K562 (cell line): ENCODE results near the gene GLYAT. TPM values are rescaled to one million over a fixed set of nuclear protein-coding genes. Genes with fewer than 3 reads are reported as not detected.
A peak's percentile ranks its signal among the peaks of the same experiment; 100 is the strongest.

Experiments
- BRCA1 ChIP-seq, 2 experiments: fragments of 450-650 bp in 1 of 2; sonication (generic) in 1 of 2; formaldehyde crosslinking in 1 of 2; IDR thresholded peaks; 2 replicates each; pipeline versions ENCODE4 v1.5.0 to v1.6.1; 2017 to 2020; ENCODE audit warnings: mild to moderate bottlenecking in 1 of 2, missing genetic modification reagents in 1 of 2
- CXXC5 ChIP-seq: fragments of 250-450 bp; sonication (Bioruptor Pico); IDR thresholded peaks from 2 replicates; pipeline ENCODE4 v1.8.0; 2022; ENCODE audit warnings: inconsistent platforms, mild to moderate bottlenecking, moderate library complexity
- EGR1 ChIP-seq: fragments of 450-650 bp; conservative IDR thresholded peaks from 2 replicates; pipeline ENCODE4 v1.6.1; 2017; ENCODE audit warnings: mild to moderate bottlenecking
- NFIC ChIP-seq: fragments of 450-650 bp; IDR thresholded peaks from 2 replicates; pipeline ENCODE4 v1.6.1; 2017; ENCODE audit warnings: mild to moderate bottlenecking, inconsistent platforms
- SMAD4 ChIP-seq: fragments of 250-450 bp; sonication (Bioruptor Pico); conservative IDR thresholded peaks from 2 replicates; pipeline ENCODE4 v1.8.0; 2021; ENCODE audit warnings: inconsistent platforms, mild to moderate bottlenecking, moderate library complexity
- ZNF184 ChIP-seq: sonication (generic); formaldehyde crosslinking; IDR thresholded peaks from 2 replicates; pipeline ENCODE4 v1.5.0; 2020; ENCODE audit warnings: missing genetic modification reagents
- ZNF592 ChIP-seq: fragments of 450-650 bp; IDR thresholded peaks from 2 replicates; pipeline ENCODE4 v1.6.1; 2017; ENCODE audit warnings: antibody characterized with exemption, mild to moderate bottlenecking
- ZNF79 ChIP-seq: fragments of 250-450 bp; sonication (Bioruptor Pico); IDR thresholded peaks from 2 replicates; pipeline ENCODE4 v1.4.0; 2020; ENCODE audit warnings: low read depth, mild to moderate bottlenecking, moderate library complexity
- polyA plus RNA-seq, 8 experiments: library from polyadenylated mRNA; depleted of rRNA in 4 of 8; stranded (reverse) in 5 of 8; unstranded in 3 of 8; fragments of >200 nt; fragmentation: Nextera tagmentation in 2 of 8; fragmentation: Illumina TruSeq in 1 of 8; extraction: Ambion mirVana in 2 of 8; extraction: Trizol in 1 of 8; gene quantifications; 2 replicates each; pipeline versions ENCODE4 v1.2.1 to v1.2.3, GENCODE V29; 2011 to 2014; ENCODE audit warnings: inconsistent platforms in 1 of 8, missing spikeins in 1 of 8
- total RNA-seq, 7 experiments: library from RNA; depleted of rRNA in 6 of 7; stranded (reverse); fragments of >200 nt in 6 of 7; fragmentation: Illumina TruSeq in 2 of 7; extraction: Trizol in 2 of 7; gene quantifications; 2 replicates each; pipeline versions ENCODE4 v1.2.1 to v1.2.3, GENCODE V29; 2011 to 2021; ENCODE audit warnings: low replicate concordance in 1 of 7

Gene GLYAT
- total and polyA plus RNA-seq, 9 of the 15 experiments (the other 6 are each of a cell fraction or from before 2014, with no cell fraction given): not detected

GRCh38 chr11:58772329-58773285 lies 40.9 kb upstream of the GLYAT start (continued):
- TF ChIP-seq ZNF79 (peak; percentile 5; the same call in 1 of the 2 replicates), ZNF592 (peak; percentile 54; the same call in 1 of the 2 replicates), CXXC5 (CRISPR knock-in tag) (0 out of 2 replicates have a peak, but pooled peaks have one; percentile 19), ZNF184 (CRISPR knock-in tag) (no peak), NFIC (no peak), EGR1 (no peak), SMAD4 (peak; percentile 36; the same call in 1 of the 2 replicates), BRCA1 (IDR thresholded peaks at IDR 0.05) (no peak), BRCA1 (CRISPR knock-in tag; IDR thresholded peaks at IDR 0.05) (no peak)
